ENCODE results near the gene ORAI3. TPM values are rescaled to one million over a fixed set of nuclear protein-coding genes. Genes with fewer than 3 reads are reported as not detected.
A peak's percentile ranks its signal among the peaks of the same experiment; 100 is the strongest.

ORAI3 gene
- total and polyA plus RNA-seq, 2 of the 13 experiments (the other 11 are each of a cell fraction or from before 2014, with no cell fraction given), result 11.4 to 32.0 TPM

DNA sequence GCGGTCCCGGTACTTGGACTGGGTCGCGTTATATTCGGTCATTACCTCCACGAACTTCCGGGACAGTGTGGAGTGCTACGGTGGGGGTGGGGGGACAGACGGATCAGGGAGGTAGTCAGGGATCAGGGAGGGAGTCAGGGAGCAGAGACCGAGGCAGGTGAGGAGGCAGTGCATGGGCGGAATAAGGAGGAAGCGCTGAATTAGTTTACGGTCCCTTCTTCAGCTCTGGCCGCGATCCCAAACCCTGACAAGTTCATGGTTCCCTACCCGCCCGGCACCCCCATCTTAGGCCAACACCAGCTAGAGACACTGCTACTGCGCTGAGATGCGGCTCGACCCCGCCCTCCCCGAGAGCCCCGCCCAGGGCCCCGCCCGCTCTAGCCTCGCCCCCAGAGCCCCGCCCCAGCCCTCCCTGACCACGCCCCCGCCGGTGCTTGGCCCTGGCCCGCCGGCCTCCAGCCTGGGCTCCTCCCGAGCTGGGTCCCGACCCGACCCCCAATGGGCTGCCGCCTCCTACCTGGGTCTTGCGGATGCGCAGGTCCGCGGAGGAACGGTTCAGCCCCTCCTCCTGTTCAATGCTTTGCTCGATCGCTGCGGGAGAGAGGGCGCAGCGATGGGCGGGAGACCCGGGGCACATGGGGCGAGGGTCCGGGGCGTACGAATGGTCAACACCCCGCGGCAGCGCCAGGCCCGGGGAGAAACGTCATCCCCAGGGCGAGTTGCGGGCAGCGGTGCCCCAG lies 48.3 kb downstream of the ORAI3 start (continued):
- no peak for TF ChIP-seq ZBTB42 (CRISPR knock-in tag; IDR thresholded peaks at IDR 0.05)
- peak; percentile 6 for TF ChIP-seq SKI (IDR thresholded peaks at IDR 0.05; ENCODE audit: partially characterized antibody)
- no peak for TF ChIP-seq ZNF660 (CRISPR knock-in tag; IDR thresholded peaks at IDR 0.05; ENCODE audit: borderline replicate concordance, low read depth)
- 0 out of 2 replicates have a peak, but pooled peaks have one; percentile 35 for TF ChIP-seq HNRNPL (IDR thresholded peaks at IDR 0.05; ENCODE audit: low read depth, low read length)
- TF ChIP-seq ZNF615 (CRISPR knock-in tag; IDR thresholded peaks at IDR 0.05; ENCODE audit: borderline replicate concordance), result no peak
- TF ChIP-seq HDAC2 (CRISPR knock-in tag; IDR thresholded peaks at IDR 0.05), result peak; percentile 64; the same call in 1 of the 2 replicates
- peak; percentile 18; the same call in 1 of the 2 replicates for TF ChIP-seq SPEN (CRISPR knock-in tag; IDR thresholded peaks at IDR 0.05; ENCODE audit: low read depth)
- peak; percentile 48; the same call in 1 of the 2 replicates for TF ChIP-seq KLF12 (CRISPR knock-in tag; IDR thresholded peaks at IDR 0.05; ENCODE audit: borderline replicate concordance)
- peak; percentile 16 for TF ChIP-seq SRSF1 (optimal IDR thresholded peaks at IDR 0.05; ENCODE audit: low read depth, low read length)
- peak; percentile 33; the same call in 1 of the 2 replicates for TF ChIP-seq RCOR2 (CRISPR knock-in tag; IDR thresholded peaks at IDR 0.05)
- TF ChIP-seq TBL1XR1 (IDR thresholded peaks at IDR 0.05; ENCODE audit: borderline replicate concordance, low read length, partially characterized antibody), result no peak
- no peak for TF ChIP-seq ZFYVE20 (CRISPR knock-in tag; IDR thresholded peaks at IDR 0.05; ENCODE audit: borderline replicate concordance, low read depth)
- TF ChIP-seq, protein P1, sequence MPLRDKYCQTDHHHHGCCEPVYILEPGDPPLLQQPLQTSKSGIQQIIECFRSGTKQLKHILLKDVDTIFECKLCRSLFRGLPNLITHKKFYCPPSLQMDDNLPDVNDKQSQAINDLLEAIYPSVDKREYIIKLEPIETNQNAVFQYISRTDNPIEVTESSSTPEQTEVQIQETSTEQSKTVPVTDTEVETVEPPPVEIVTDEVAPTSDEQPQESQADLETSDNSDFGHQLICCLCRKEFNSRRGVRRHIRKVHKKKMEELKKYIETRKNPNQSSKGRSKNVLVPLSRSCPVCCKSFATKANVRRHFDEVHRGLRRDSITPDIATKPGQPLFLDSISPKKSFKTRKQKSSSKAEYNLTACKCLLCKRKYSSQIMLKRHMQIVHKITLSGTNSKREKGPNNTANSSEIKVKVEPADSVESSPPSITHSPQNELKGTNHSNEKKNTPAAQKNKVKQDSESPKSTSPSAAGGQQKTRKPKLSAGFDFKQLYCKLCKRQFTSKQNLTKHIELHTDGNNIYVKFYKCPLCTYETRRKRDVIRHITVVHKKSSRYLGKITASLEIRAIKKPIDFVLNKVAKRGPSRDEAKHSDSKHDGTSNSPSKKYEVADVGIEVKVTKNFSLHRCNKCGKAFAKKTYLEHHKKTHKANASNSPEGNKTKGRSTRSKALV (CRISPR knock-in tag; IDR thresholded peaks at IDR 0.05), result no peak
- TF ChIP-seq HIVEP1 (CRISPR knock-in tag; IDR thresholded peaks at IDR 0.05), result peak; percentile 86; the same call in 1 of the 2 replicates
- no peak for TF ChIP-seq ELF4 (CRISPR knock-in tag; IDR thresholded peaks at IDR 0.05; ENCODE audit: borderline replicate concordance)
- TF ChIP-seq ZNF652 (CRISPR knock-in tag; IDR thresholded peaks at IDR 0.05; ENCODE audit: borderline replicate concordance, low read depth), result no peak
- peak; percentile 74 for TF ChIP-seq ZNF768 (CRISPR knock-in tag; IDR thresholded peaks at IDR 0.05)
- TF ChIP-seq TCF12 (IDR thresholded peaks at IDR 0.05), result no peak
- no peak; the same call in 1 of the 2 replicates for TF ChIP-seq TCF12 (CRISPR knock-in tag; IDR thresholded peaks at IDR 0.05)
- 0 out of 2 replicates have a peak, but pooled peaks have one; percentile 49 for TF ChIP-seq ZNF256 (CRISPR knock-in tag; conservative IDR thresholded peaks at IDR 0.05)
- no peak for TF ChIP-seq CHD2 (IDR thresholded peaks at IDR 0.05; ENCODE audit: low read depth, low read length)
- 0 out of 2 replicates have a peak, but pooled peaks have one; percentile 64 for TF ChIP-seq KLF15 (CRISPR knock-in tag; IDR thresholded peaks at IDR 0.05; ENCODE audit: borderline replicate concordance)
- TF ChIP-seq NAIF1 (CRISPR knock-in tag; IDR thresholded peaks at IDR 0.05; ENCODE audit: borderline replicate concordance), result peak; percentile 66; the same call in 1 of the 2 replicates
- TF ChIP-seq ZNF274 (CRISPR knock-in tag; IDR thresholded peaks at IDR 0.05), result no peak
- TF ChIP-seq, protein P2, sequence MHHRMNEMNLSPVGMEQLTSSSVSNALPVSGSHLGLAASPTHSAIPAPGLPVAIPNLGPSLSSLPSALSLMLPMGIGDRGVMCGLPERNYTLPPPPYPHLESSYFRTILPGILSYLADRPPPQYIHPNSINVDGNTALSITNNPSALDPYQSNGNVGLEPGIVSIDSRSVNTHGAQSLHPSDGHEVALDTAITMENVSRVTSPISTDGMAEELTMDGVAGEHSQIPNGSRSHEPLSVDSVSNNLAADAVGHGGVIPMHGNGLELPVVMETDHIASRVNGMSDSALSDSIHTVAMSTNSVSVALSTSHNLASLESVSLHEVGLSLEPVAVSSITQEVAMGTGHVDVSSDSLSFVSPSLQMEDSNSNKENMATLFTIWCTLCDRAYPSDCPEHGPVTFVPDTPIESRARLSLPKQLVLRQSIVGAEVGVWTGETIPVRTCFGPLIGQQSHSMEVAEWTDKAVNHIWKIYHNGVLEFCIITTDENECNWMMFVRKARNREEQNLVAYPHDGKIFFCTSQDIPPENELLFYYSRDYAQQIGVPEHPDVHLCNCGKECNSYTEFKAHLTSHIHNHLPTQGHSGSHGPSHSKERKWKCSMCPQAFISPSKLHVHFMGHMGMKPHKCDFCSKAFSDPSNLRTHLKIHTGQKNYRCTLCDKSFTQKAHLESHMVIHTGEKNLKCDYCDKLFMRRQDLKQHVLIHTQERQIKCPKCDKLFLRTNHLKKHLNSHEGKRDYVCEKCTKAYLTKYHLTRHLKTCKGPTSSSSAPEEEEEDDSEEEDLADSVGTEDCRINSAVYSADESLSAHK (CRISPR knock-in tag; IDR thresholded peaks at IDR 0.05; ENCODE audit: borderline replicate concordance), result no peak
- TF ChIP-seq SYNCRIP (IDR thresholded peaks at IDR 0.05; ENCODE audit: insufficient read depth, low read depth, low read length), result no peak
- TF ChIP-seq TEAD2 (CRISPR knock-in tag; IDR thresholded peaks at IDR 0.05), result peak; percentile 42; the same call in 1 of the 2 replicates
